CD4-positive, alpha-beta T cell treated with Interleukin-2 at 100 ng/mL for 4 hours (primary cell): ENCODE measurements around the gene NAA15.
"Not testable (repeated sequence)": the region's sequence is repeated elsewhere in the genome, so short reads cannot be mapped to it uniquely, and the experiment has no call there.

ENCODE experiments used
- DNase-seq: peaks from one replicate; pipeline ENCODE4 v3.0.0-alpha.2; 2020; ENCODE audit warnings: low spot score

NAA15 gene

GRCh38 chr4:139301113-139301820, at the start of gene NAA15:
TSS of gene NAA15 (plus strand) at chr4:139301505. CDS start at chr4:139301778, 273 bp downstream.
- peak; percentile 97 for DNase-seq

GRCh38 chr4:139253046-139253445, 48.3 kb upstream of the NAA15 start:
- no peak for DNase-seq

DNA sequence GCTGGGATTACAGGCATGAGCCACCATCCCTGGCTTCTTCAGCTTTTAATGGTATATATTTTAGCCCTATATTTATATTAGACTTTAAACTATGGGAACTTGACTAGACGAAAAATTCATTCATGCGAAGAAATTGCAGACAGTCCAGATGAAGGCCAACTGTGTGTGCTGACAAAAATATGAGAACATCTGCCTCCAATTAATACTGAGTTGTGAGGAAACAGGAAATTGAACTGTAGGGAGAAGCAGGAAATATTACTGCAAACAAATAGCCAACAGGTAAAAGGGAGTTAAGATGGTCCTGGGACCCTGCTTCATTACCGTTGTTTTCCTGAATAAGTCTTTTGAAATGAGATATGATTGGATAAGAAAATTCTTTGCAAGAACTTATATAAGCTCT, 47.6 kb upstream of the NAA15 start:
- DNase-seq, result no peak

DNA sequence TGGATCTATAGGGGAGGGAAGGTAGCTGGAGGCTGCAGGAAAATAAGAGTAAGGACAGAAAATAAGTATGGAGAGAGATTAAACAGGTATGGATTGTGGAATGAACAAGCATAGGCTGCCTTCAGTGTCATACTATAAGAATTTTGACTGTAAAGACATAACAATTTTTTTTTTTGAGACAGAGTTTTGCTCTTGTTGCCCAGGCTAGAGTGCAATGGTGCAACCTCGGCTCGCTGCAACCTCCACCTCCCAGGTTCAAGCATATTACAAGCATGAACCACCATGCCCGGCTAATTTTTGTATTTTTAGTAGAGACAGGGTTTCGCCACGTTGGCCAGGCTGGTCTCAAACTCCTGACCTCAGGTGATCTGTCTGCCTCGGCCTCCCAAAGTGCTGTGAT, 45.7 kb upstream of the NAA15 start:
- not testable (repeated sequence) for DNase-seq

- no peak for DNase-seq
These were observed 45.0 kb upstream of the NAA15 start for GRCh38 chr4:139256349-139256748.

GRCh38 chr4:139265654-139266053, 35.7 kb upstream of the NAA15 start:
- no peak for DNase-seq

DNA sequence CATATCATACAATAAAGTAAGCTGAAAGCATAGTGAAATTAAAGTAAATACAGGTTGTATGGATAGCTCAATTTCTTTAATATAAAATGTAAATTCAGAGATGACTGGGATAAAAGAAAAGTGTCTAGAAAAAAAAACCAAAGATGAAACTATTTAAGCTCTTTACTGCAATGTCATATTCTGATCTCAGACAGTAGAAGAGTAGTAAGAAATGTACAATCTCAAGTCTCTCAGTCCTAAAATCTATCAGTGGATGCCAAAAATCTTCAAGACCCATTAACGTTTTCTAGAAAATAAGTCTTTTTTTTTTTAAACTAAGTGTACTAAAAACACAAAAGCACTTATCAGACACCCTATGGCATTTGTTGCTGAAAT, 35.1 kb upstream of the NAA15 start:
- DNase-seq, result no peak

DNA sequence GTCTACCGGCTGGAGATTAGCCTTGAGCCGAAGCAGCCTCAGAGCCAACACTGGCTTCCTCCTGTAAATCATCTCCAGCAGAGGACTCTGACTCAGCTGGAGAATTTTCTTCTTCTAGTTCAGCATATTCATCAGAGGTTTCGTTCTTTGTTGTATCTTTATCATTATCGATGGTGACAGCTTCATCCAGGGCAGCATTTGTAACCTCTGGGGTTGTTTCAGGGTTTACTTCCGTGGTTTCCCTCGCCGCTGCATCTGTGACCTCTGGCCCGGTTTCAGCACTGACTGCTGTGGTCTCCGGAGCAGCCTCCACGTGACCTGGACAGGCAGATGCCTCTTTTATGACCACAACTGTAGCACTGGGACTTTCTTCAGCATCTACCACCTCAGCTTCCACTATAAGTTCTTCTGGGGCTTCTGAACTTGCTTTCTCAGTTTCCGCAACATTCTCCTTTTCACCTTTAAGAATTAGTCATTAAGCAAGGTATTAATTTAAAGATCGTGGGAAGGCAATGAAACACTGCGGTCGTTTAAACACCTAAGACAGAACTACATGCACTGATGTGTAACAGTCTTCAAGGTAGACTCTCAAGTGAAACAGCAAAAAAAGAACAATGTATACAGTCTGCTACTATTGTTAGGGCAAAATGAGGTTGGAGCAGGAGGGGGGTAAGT, 34.6 kb upstream of the NAA15 start:
- peak; percentile 75 for DNase-seq

- no peak for DNase-seq
These were observed 34.0 kb upstream of the NAA15 start for GRCh38 chr4:139267301-139267700.

DNA sequence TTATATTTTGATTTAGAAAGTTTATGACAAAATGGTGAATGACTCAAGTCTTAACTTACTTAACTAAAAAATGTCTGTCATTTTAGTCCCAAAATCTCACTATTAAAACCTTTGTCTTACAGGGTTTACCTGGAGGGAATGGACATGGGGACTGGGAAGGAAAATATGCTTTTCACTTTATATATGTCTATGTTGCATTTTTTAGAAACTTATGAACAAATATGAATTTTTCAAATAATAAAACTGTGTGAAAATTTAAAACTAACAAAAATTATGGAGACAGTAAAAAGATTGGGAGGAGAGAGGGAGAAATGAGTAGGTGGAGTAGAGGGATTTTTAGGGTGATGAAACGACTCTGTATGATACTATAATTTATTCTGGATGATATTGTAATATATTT, 27.5 kb upstream of the NAA15 start:
- DNase-seq, result no peak

GRCh38 chr4:139274790-139275189, 26.5 kb upstream of the NAA15 start:
- DNase-seq, result no peak

- no peak for DNase-seq
These were observed 26.0 kb upstream of the NAA15 start for GRCh38 chr4:139275281-139275735.

GRCh38 chr4:139278485-139278884, 22.8 kb upstream of the NAA15 start:
- no peak for DNase-seq

DNA sequence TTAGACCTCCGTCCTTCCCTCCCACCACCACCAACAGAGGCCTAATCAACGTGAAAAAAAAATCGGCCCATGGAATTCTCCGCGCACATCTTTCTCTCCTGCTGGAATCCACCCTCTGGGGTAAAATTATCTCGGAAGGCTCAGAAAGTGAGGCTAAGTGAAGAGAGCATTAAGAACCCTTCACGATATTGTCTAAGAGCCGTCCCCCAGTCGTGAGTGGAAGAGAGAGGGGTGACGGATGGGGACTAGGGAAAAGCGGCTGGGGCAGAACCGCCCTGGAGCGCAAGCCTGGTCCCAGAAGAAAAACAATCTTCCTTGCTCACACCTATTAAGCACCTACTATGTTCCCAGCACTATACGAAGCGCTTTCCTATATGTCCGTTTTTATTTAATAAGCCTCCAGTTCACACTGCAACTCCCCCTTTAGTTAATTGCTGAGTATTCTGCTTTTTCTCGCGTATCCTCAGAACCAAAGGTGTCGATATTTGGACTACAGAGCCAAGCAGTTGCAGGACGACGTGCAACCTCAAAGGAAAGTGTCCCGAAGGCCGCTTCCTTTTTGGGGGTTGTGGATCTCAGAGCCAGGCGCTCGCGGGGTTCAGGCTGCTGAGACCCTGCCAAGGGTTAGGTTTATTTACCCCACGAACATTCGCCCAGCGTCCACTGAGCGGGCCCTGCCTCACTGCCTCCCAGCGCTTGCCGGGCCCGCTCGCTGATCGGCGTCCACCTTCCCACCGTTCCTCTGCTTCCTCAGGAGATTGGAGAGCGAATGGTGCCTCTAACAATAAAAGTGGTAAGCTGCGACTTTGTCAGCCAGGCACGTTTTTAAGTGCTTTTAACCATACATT, 22.2 kb upstream of the NAA15 start:
- DNase-seq, result no peak

GRCh38 chr4:139279760-139280620, 21.3 kb upstream of the NAA15 start, which contains the start of gene MGARP:
TSS of gene MGARP (minus strand) at chr4:139280225. CDS start at chr4:139280158, 67 bp downstream.
- DNase-seq, result no peak

- no peak for DNase-seq
These were observed 19.1 kb upstream of the NAA15 start for GRCh38 chr4:139282065-139282720.

DNA sequence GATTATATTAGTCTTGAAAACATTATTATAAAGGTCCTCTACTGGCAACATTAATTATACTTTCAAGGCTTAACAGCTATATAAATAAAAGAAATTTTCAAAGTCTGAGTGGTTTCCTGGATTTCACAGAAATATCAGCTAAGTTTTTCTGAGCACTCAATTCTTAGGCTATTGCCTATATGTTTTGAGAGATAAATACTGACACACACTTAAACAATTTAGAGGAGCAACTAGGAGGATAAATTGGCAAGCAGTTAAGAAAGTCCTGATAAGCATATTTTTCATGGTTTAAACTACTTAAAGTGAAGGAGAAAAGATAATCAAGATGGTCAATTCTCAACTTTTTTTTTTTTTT, 18.6 kb upstream of the NAA15 start:
- no peak for DNase-seq

DNA sequence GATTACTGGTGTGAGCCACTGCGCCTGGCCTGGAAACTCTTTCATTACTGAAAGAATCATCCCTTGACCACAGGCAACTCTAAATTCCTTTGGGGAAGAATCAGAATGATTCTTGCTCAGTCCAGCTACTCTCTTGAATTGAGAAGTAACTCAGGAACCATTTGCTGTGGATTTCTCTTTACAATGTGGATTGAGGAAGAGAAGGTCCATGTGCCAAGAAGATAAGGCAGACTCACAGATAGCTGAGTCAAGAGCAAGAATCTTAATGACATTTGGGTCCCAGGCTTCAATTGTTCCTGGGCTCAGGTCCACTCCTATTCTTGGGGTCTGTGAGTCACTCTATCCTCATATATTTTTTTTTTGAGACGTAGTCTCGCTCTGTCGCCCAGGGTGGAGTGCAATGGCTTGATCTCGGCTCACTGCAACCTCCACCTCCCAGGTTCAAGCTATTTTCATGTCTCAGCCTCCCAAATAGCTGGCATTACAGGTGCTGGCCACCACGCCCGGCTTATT, 15.1 kb upstream of the NAA15 start:
- DNase-seq, result no peak

- DNase-seq, result peak; percentile 98
These were observed 5.9 kb upstream of the NAA15 start for GRCh38 chr4:139295206-139295941.

DNA sequence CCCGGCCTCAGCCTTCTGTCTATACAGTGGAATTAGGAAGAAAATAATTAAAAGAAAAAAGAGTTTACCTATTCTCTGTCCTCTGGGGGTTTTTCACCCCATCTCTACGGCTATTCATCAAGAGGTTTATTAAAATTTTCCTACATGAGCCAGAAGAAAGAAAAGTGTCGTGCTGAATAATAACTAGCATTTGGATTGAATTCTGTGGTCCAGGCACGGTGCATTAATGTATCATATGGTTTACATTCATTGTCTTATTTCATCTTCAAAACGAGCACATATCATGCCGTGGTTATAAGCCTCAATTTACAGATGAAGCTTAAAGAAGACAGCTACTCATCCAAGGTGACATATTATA, 5.4 kb upstream of the NAA15 start:
- no peak for DNase-seq
